Body of pancreas (tissue), 4 donors: ENCODE results near the gene ZNF527.

Experiments
- POLR2A ChIP-seq, 3 donors: fragments of 450-650 bp; IDR thresholded peaks; one replicate each; pipeline ENCODE4 v1.6.1; 2016; ENCODE audit warnings: antibody characterized with exemption in 3 of 3, mild to moderate bottlenecking in 2 of 3
- TF ChIP-seq, protein P1 (sequence below), 7 experiments: fragments of 450-650 bp in 4 of 7; fragments of 200-600 bp in 3 of 7; sonication (generic) in 3 of 7; IDR thresholded peaks; one replicate each; pipeline ENCODE4 v1.5.1; 2016 to 2019; ENCODE audit warnings: antibody characterized with exemption in 7 of 7

DNA sequence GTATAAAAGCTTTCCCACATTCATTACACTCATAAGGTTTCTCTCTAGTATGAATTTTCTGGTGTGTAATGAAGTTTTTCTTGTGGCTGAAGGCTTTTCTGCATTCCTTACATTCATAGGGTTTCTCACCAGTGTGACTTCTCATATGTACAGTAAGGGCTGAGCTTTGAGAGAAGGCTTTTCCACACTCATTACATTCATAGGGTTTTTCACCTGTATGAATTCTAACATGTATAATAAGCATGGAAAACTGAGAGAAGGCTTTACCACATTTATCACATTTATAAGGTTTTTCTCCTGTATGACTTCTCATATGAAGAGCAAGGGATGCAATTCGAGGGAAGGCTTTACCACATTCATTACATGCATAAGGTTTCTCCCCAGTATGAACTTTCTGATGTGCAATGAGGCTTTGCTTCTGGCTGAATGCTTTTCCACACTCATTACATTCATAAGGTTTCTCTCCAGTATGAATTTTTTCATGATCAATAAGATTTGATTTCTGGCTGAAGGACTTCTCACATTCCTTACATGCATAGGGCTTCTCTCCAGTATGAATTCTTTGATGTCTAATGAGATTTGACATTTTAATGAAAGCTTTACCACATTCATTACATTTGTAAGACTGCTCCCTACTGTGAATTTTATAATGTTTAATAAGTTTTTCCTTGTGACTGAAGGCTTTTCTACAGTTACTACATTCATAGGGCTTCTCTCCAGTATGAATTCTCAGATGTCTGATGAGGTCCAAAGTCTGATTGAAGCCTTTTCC, 42.6 kb downstream of the ZNF527 start:
- TF ChIP-seq, protein P1, sequence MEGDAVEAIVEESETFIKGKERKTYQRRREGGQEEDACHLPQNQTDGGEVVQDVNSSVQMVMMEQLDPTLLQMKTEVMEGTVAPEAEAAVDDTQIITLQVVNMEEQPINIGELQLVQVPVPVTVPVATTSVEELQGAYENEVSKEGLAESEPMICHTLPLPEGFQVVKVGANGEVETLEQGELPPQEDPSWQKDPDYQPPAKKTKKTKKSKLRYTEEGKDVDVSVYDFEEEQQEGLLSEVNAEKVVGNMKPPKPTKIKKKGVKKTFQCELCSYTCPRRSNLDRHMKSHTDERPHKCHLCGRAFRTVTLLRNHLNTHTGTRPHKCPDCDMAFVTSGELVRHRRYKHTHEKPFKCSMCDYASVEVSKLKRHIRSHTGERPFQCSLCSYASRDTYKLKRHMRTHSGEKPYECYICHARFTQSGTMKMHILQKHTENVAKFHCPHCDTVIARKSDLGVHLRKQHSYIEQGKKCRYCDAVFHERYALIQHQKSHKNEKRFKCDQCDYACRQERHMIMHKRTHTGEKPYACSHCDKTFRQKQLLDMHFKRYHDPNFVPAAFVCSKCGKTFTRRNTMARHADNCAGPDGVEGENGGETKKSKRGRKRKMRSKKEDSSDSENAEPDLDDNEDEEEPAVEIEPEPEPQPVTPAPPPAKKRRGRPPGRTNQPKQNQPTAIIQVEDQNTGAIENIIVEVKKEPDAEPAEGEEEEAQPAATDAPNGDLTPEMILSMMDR (IDR thresholded peaks at IDR 0.05) = no peak
- no peak for TF ChIP-seq POLR2A (IDR thresholded peaks at IDR 0.05)
